Measurements from ENCODE around the gene TJP1.
A peak's percentile ranks its signal among the peaks of the same experiment; 100 is the strongest.

The TJP1 gene

DNA sequence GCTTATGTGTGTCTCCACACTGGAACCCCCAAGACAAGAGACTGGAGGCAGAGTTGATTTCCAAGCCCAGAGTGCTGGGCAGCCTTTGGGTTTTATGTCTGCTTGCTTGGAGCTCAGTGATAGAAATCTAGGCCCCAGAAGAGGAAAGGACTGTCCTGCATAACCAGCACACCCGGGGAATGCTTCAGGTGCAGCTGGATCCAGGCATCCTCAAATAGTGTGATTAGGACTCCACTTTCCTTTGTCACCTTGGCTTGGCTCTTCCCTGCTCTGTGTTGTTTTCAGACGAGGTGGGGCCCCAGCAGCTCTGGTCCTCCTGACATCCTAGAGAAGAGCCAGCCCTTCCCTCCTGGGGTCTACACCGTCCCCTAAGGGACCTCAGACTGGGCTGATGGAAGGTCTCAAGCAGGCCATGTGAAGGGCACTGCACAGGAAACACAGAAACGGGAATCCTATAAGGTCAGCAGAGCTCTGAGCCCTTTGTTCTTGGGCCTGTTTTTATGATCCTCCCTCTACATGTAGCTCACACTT, 143.7 kb downstream of the TJP1 start:
- Histone ChIP-seq H3K9me3 (ENCODE audit: control insufficient read depth, insufficient read depth, low read depth, low read length) (no peaks in the 10 kb centered on the region), H3K27ac (ENCODE audit: extremely low read depth, low read depth, low read length) (no peak overlapping the region), H3K36me3 (ENCODE audit: control insufficient read depth in 2 of 2, insufficient read depth in 1 of 2, low read length in 2 of 2) (no peaks in the 10 kb centered on the region), H3K4me1 (ENCODE audit: control insufficient read depth, insufficient read depth, low read length) (no peaks in the 10 kb centered on the region), H3K4me3 (ENCODE audit: low read depth, low read length) (no peak overlapping the region)
- TF ChIP-seq BCL11A (tag by site-specific recombination; IDR thresholded peaks at IDR 0.05; ENCODE audit: low read depth) (no peak), ZNF560 (tag by site-specific recombination; IDR thresholded peaks at IDR 0.05; ENCODE audit: borderline replicate concordance) (no peak), ZNF248 (tag by site-specific recombination; IDR thresholded peaks at IDR 0.05) (no peak), TRIM28 (IDR thresholded peaks at IDR 0.05; ENCODE audit: borderline replicate concordance, low read length) (no peak), ZNF416 (tag by site-specific recombination; IDR thresholded peaks at IDR 0.05) (no peak)
- TF ChIP-seq, protein P1, sequence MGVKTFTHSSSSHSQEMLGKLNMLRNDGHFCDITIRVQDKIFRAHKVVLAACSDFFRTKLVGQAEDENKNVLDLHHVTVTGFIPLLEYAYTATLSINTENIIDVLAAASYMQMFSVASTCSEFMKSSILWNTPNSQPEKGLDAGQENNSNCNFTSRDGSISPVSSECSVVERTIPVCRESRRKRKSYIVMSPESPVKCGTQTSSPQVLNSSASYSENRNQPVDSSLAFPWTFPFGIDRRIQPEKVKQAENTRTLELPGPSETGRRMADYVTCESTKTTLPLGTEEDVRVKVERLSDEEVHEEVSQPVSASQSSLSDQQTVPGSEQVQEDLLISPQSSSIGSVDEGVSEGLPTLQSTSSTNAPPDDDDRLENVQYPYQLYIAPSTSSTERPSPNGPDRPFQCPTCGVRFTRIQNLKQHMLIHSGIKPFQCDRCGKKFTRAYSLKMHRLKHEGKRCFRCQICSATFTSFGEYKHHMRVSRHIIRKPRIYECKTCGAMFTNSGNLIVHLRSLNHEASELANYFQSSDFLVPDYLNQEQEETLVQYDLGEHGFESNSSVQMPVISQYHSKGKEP (tag by site-specific recombination; IDR thresholded peaks at IDR 0.05): no peak
- TF ChIP-seq, protein P2, sequence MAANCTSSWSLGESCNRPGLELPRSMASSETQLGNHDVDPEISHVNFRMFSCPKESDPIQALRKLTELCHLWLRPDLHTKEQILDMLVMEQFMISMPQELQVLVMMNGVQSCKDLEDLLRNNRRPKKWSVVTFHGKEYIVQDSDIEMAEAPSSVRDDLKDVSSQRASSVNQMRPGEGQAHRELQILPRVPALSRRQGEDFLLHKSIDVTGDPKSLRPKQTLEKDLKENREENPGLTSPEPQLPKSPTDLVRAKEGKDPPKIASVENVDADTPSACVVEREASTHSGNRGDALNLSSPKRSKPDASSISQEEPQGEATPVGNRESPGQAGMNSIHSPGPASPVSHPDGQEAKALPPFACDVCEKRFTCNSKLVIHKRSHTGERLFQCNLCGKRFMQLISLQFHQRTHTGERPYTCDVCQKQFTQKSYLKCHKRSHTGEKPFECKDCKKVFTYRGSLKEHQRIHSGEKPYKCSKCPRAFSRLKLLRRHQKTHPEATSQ (tag by site-specific recombination; IDR thresholded peaks at IDR 0.05): no peak
- TF ChIP-seq, protein P3, sequence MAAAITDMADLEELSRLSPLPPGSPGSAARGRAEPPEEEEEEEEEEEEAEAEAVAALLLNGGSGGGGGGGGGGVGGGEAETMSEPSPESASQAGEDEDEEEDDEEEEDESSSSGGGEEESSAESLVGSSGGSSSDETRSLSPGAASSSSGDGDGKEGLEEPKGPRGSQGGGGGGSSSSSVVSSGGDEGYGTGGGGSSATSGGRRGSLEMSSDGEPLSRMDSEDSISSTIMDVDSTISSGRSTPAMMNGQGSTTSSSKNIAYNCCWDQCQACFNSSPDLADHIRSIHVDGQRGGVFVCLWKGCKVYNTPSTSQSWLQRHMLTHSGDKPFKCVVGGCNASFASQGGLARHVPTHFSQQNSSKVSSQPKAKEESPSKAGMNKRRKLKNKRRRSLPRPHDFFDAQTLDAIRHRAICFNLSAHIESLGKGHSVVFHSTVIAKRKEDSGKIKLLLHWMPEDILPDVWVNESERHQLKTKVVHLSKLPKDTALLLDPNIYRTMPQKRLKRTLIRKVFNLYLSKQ (tag by site-specific recombination; IDR thresholded peaks at IDR 0.05; ENCODE audit: borderline replicate concordance): no peak
- POLR2A ChIA-PET: no interaction called here
- CTCF ChIA-PET: interaction anchor here (0.6 kb wide), 1 partner anchor 55 kb away, joined by 3 read pairs; no protein-coding TSS in a partner anchor

DNA sequence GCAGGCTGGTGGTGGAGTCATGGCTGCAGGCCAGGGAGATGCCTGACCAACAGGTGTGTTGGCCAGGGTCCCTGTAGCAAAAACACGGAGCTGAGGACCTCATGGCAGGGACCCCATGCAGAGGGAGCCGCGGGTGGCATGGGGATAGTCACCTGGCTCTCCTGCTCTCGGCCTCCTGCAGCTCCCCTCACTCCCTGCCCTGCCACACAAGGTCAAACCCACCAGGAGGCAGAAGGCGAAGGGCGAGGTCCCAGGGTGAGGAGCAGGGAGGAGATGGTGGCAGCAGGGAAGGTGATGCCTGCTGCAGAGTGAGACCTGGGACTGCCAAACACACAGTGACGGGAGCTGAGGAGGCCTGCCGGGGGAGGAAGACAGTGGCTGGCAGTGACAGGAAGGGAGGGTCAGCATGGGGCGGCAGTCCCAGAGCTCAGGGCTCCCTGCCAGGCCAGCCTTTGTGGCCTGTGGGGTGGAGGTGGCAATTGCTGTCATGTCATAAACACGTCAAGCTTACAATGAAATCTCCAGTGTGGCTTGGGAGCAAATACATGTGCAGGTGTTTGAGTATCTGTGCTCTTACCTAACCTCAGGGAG, 144.3 kb downstream of the TJP1 start:
- Histone ChIP-seq H3K9me3 (ENCODE audit: control insufficient read depth, insufficient read depth, low read depth, low read length) (no peaks in the 10 kb centered on the region), H3K27ac (ENCODE audit: extremely low read depth, low read depth, low read length) (no peak overlapping the region), H3K36me3 (ENCODE audit: control insufficient read depth in 2 of 2, insufficient read depth in 1 of 2, low read length in 2 of 2) (no peaks in the 10 kb centered on the region), H3K4me3 (ENCODE audit: low read depth, low read length) (no peak overlapping the region), H3K4me1 (ENCODE audit: control insufficient read depth, insufficient read depth, low read length) (no peaks in the 10 kb centered on the region)
- CTCF ChIA-PET: no interaction called here
- TF ChIP-seq ZNF292 (tag by site-specific recombination; IDR thresholded peaks at IDR 0.05; ENCODE audit: borderline replicate concordance, low read depth): no peak
- TF ChIP-seq, protein P4, sequence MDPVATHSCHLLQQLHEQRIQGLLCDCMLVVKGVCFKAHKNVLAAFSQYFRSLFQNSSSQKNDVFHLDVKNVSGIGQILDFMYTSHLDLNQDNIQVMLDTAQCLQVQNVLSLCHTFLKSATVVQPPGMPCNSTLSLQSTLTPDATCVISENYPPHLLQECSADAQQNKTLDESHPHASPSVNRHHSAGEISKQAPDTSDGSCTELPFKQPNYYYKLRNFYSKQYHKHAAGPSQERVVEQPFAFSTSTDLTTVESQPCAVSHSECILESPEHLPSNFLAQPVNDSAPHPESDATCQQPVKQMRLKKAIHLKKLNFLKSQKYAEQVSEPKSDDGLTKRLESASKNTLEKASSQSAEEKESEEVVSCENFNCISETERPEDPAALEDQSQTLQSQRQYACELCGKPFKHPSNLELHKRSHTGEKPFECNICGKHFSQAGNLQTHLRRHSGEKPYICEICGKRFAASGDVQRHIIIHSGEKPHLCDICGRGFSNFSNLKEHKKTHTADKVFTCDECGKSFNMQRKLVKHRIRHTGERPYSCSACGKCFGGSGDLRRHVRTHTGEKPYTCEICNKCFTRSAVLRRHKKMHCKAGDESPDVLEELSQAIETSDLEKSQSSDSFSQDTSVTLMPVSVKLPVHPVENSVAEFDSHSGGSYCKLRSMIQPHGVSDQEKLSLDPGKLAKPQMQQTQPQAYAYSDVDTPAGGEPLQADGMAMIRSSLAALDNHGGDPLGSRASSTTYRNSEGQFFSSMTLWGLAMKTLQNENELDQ (tag by site-specific recombination; IDR thresholded peaks at IDR 0.05; ENCODE audit: low read depth): no peak
- TF ChIP-seq GLIS1 (tag by site-specific recombination; IDR thresholded peaks at IDR 0.05): peak; percentile 96
- TF ChIP-seq ZIC2 (tag by site-specific recombination; IDR thresholded peaks at IDR 0.05): peak; percentile 98
- TF ChIP-seq, protein P5, sequence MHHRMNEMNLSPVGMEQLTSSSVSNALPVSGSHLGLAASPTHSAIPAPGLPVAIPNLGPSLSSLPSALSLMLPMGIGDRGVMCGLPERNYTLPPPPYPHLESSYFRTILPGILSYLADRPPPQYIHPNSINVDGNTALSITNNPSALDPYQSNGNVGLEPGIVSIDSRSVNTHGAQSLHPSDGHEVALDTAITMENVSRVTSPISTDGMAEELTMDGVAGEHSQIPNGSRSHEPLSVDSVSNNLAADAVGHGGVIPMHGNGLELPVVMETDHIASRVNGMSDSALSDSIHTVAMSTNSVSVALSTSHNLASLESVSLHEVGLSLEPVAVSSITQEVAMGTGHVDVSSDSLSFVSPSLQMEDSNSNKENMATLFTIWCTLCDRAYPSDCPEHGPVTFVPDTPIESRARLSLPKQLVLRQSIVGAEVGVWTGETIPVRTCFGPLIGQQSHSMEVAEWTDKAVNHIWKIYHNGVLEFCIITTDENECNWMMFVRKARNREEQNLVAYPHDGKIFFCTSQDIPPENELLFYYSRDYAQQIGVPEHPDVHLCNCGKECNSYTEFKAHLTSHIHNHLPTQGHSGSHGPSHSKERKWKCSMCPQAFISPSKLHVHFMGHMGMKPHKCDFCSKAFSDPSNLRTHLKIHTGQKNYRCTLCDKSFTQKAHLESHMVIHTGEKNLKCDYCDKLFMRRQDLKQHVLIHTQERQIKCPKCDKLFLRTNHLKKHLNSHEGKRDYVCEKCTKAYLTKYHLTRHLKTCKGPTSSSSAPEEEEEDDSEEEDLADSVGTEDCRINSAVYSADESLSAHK (tag by site-specific recombination; IDR thresholded peaks at IDR 0.05): no peak
- TF ChIP-seq, protein P6, sequence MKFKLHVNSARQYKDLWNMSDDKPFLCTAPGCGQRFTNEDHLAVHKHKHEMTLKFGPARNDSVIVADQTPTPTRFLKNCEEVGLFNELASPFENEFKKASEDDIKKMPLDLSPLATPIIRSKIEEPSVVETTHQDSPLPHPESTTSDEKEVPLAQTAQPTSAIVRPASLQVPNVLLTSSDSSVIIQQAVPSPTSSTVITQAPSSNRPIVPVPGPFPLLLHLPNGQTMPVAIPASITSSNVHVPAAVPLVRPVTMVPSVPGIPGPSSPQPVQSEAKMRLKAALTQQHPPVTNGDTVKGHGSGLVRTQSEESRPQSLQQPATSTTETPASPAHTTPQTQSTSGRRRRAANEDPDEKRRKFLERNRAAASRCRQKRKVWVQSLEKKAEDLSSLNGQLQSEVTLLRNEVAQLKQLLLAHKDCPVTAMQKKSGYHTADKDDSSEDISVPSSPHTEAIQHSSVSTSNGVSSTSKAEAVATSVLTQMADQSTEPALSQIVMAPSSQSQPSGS (tag by site-specific recombination; IDR thresholded peaks at IDR 0.05; ENCODE audit: low read depth): no peak
- peak; percentile 64; the same call in 1 of the 2 replicates for TF ChIP-seq SCRT2 (tag by site-specific recombination; IDR thresholded peaks at IDR 0.05)
- no peak for TF ChIP-seq ZNF664 (tag by site-specific recombination; IDR thresholded peaks at IDR 0.05)
- POLR2A ChIA-PET: no interaction called here
